Osteocyte (in vitro differentiated cells): ENCODE measurements around the gene ATP2B1. TPM values are rescaled to one million over a fixed set of nuclear protein-coding genes. Genes with fewer than 3 reads are reported as not detected.

Experiments used
- DNase-seq: peaks from one replicate; pipeline ENCODE4 v3.0.0; 2021; ENCODE audit warnings: mixed read lengths; ENCODE audit not compliant: unreplicated experiment; ENCODE audit errors: extremely low spot score
- H3K27ac Mint-ChIP-seq: one replicate; pipeline ENCODE4 v1.8.0; 2021; ENCODE audit warnings: mild to moderate bottlenecking, mixed read lengths; ENCODE audit not compliant: unreplicated experiment
- H3K27me3 Mint-ChIP-seq: one replicate; pipeline ENCODE4 v1.8.0; 2021; ENCODE audit warnings: mixed read lengths; ENCODE audit not compliant: unreplicated experiment
- H3K36me3 Mint-ChIP-seq: one replicate; pipeline ENCODE4 v1.8.0; 2021; ENCODE audit warnings: mixed read lengths; ENCODE audit not compliant: unreplicated experiment
- H3K4me1 Mint-ChIP-seq: one replicate; pipeline ENCODE4 v1.8.0; 2021; ENCODE audit warnings: mixed read lengths; ENCODE audit not compliant: unreplicated experiment
- H3K4me3 Mint-ChIP-seq: one replicate; pipeline ENCODE4 v1.8.0; 2021; ENCODE audit warnings: mild to moderate bottlenecking, moderate library complexity, mixed read lengths; ENCODE audit not compliant: unreplicated experiment
- H3K9me3 Mint-ChIP-seq: one replicate; pipeline ENCODE4 v1.8.0; 2021; ENCODE audit warnings: mixed read lengths; ENCODE audit not compliant: unreplicated experiment
- total RNA-seq: library from RNA; stranded (reverse); gene quantifications from 2 replicates; pipeline ENCODE4 v1.2.1, GENCODE V29; 2021
- TF ChIP-seq, protein P1 (sequence below): fragments of 200-600 bp; sonication (generic); IDR thresholded peaks from 2 replicates; pipeline ENCODE4 v1.5.0; 2021; ENCODE audit warnings: antibody characterized with exemption, mild to moderate bottlenecking, moderate library complexity

ATP2B1 gene
- total RNA-seq, 1 donor from 2014 or later = 45.5 TPM

DNA sequence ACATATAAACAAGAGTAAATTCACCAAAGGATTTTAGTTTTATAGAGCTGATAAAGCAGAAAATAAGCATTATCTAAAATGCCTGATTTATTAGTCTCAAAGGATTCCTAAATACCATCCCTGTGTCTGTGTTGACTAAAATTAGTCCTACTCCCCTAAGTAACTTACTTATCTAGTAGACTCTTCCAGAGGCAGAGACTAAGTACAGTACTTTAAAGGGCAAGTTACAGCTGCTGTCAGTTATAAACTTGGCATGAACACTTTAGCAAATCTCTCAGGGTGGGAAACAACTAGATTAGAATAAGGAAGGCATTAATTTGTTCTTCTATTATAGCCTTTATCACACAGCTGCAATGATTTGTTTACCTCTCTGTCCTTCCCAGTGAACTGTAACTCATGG is 46.0 kb downstream of the ATP2B1 start:
- no peaks in the 10 kb centered on the region for H3K27me3 Mint-ChIP-seq
- peaks cover 17% of the 10 kb centered on the region for H3K4me1 Mint-ChIP-seq
- H3K36me3 Mint-ChIP-seq = peaks cover 7% of the 10 kb centered on the region
- H3K4me3 Mint-ChIP-seq = no peak overlapping the region
- DNase-seq = no peak
- H3K27ac Mint-ChIP-seq = no peak overlapping the region
- H3K9me3 Mint-ChIP-seq = peaks cover 12% of the 10 kb centered on the region
- TF ChIP-seq, protein P1, sequence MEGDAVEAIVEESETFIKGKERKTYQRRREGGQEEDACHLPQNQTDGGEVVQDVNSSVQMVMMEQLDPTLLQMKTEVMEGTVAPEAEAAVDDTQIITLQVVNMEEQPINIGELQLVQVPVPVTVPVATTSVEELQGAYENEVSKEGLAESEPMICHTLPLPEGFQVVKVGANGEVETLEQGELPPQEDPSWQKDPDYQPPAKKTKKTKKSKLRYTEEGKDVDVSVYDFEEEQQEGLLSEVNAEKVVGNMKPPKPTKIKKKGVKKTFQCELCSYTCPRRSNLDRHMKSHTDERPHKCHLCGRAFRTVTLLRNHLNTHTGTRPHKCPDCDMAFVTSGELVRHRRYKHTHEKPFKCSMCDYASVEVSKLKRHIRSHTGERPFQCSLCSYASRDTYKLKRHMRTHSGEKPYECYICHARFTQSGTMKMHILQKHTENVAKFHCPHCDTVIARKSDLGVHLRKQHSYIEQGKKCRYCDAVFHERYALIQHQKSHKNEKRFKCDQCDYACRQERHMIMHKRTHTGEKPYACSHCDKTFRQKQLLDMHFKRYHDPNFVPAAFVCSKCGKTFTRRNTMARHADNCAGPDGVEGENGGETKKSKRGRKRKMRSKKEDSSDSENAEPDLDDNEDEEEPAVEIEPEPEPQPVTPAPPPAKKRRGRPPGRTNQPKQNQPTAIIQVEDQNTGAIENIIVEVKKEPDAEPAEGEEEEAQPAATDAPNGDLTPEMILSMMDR = no peak

DNA sequence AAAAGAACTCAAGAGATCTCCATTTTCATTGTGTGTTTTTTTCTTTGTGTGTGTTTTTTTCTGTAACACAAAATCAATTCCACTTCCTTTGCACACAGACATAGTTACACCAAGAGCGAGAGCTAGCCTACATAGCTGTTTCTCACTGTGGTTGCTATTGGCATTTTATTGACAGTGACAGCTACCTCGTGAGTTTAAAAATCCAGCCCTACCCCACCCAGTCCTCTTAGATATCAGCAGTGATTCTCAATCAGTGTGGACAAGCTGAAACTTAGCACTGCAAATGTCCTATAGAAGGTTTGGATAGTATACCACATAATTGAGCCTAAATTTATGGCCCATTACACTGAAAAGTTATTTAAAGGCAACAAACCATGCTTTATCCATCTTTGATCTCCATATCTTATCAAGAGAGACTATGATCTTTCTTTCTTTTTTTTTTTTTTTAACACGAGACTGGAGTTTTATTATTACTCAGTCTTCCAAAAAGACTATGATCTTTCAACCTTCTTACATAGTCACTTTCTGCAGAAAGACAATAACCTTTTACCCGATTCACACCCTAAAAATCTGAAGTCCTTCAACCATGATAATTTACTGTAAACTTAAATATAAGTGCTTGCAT is 46.8 kb downstream of the ATP2B1 start:
- DNase-seq = no peak
- Mint-ChIP-seq H3K9me3 (peaks cover 6% of the 10 kb centered on the region), H3K4me3 (no peak overlapping the region), H3K27me3 (no peaks in the 10 kb centered on the region), H3K36me3 (peaks cover 5% of the 10 kb centered on the region), H3K4me1 (peaks cover 17% of the 10 kb centered on the region), H3K27ac (no peak overlapping the region)
- TF ChIP-seq, protein P1 = no peak

DNA sequence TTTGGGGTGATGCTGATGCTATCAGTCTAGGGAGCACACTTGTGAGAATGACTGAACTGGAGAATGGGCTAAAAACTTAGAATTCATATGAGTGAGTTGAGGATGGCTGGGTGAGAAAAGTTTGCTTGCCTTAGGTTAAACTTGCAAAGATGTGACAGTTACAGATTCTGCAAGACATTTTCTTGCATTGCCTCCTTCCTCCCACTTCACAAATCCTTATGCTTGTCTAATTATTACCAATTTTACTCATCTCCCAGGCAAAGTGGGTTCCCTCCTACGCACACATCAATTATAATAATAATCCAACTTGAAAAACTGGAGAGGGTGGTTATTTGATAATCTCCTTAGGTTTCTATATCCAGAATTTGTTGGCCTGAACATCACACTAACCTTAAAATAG is 50.9 kb downstream of the ATP2B1 start:
- Mint-ChIP-seq H3K4me1 (peaks cover 2% of the 10 kb centered on the region), H3K27me3 (no peaks in the 10 kb centered on the region), H3K27ac (no peak overlapping the region), H3K4me3 (no peak overlapping the region), H3K36me3 (peaks cover 8% of the 10 kb centered on the region), H3K9me3 (no peaks in the 10 kb centered on the region)
- TF ChIP-seq, protein P1 = no peak
- DNase-seq = no peak

DNA sequence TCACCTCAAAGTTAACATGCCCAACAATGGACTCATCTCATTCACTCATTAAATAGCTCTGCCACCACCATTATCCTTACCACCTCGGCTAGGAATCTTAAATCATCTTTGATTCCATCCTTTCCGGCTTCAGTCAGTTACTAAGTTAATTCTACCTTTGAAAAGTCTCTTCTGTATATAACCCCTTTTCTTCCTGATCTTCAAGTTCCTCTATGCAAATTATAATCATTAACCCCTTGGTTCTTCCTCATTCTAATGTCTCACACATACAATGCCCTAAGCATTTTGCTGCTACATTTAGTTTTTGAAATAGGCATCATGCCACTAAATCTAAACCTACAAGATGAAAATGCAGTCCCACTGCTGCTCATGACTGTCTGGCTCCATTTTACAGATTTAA is 51.6 kb downstream of the ATP2B1 start:
- Mint-ChIP-seq H3K27me3 (no peaks in the 10 kb centered on the region), H3K4me1 (no peaks in the 10 kb centered on the region), H3K36me3 (peaks cover 9% of the 10 kb centered on the region), H3K4me3 (no peak overlapping the region), H3K27ac (no peak overlapping the region), H3K9me3 (no peaks in the 10 kb centered on the region)
- TF ChIP-seq, protein P1 = no peak
- no peak for DNase-seq

DNA sequence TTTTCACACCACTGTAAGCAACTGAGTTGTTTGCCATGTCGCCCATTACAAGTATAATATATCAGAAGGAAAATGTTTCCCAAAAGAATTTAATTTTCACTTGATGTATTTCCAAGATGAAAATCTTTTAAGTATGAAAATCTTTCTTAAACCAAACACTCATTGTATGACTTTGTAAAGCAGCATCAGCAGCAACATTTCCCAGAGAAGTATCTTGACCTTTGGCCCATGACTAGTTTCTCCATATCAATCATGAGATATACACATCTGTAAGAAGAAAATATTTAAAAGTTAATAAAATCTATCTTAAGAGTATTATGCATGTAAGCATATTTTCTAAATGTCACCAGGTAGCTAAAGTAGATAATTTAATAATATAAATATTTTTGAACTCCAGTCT is 52.8 kb downstream of the ATP2B1 start:
- DNase-seq = no peak

More for the DNA sequence above, 52.8 kb downstream of the ATP2B1 start:
- no peaks in the 10 kb centered on the region for H3K4me1 Mint-ChIP-seq
- no peak overlapping the region for H3K27ac Mint-ChIP-seq
- H3K27me3 Mint-ChIP-seq = no peaks in the 10 kb centered on the region
- H3K36me3 Mint-ChIP-seq = peaks cover 11% of the 10 kb centered on the region
- TF ChIP-seq, protein P1 = no peak
- no peaks in the 10 kb centered on the region for H3K9me3 Mint-ChIP-seq
- H3K4me3 Mint-ChIP-seq = no peak overlapping the region
